HCT116 (cell line): ENCODE measurements around the gene PRPF6.

Experiments used
- CBX3 ChIP-seq: IDR thresholded peaks from 2 replicates; pipeline ENCODE4 v1.6.1; 2012; ENCODE audit warnings: low read depth
- EGR1 ChIP-seq: IDR thresholded peaks from 2 replicates; pipeline ENCODE4 v1.6.1; 2012; ENCODE audit warnings: low read depth
- EZH2phosphoT487 ChIP-seq: fragments of 200-600 bp; IDR thresholded peaks from 2 replicates; pipeline ENCODE4 v1.6.1; 2018; ENCODE audit warnings: antibody characterized with exemption, borderline replicate concordance
- POLR2A ChIP-seq: IDR thresholded peaks from 2 replicates; pipeline ENCODE4 v1.7.0; 2011; ENCODE audit warnings: borderline replicate concordance; ENCODE audit not compliant: insufficient read depth, insufficient read length; ENCODE audit errors: extremely low read depth
- POLR2AphosphoS5 ChIP-seq: IDR thresholded peaks from 2 replicates; pipeline ENCODE4 v1.6.1; 2011; ENCODE audit warnings: mild to moderate bottlenecking, low read depth, low read length, moderate library complexity
- SIN3A ChIP-seq: IDR thresholded peaks from 2 replicates; pipeline ENCODE4 v1.6.1; 2012; ENCODE audit warnings: low read depth
- SP1 ChIP-seq: IDR thresholded peaks from 2 replicates; pipeline ENCODE4 v1.6.1; 2012; ENCODE audit warnings: low read depth
- YY1 ChIP-seq: IDR thresholded peaks from 2 replicates; pipeline ENCODE4 v1.6.1; 2011; ENCODE audit warnings: low read length, low read depth, moderate library complexity, mild to moderate bottlenecking; ENCODE audit not compliant: insufficient replicate concordance; ENCODE audit errors: extremely low read depth
- ZFX ChIP-seq: fragments of 450-650 bp; IDR thresholded peaks from 2 replicates; pipeline ENCODE4 v1.6.1; 2017
- ZNF274 ChIP-seq: fragments of 200-500 bp; sonication (Bioruptor generic); IDR thresholded peaks from 2 replicates; pipeline ENCODE4 v1.6.1; 2014; ENCODE audit warnings: mild to moderate bottlenecking, low read depth, low read length, inconsistent platforms
- TF ChIP-seq, protein P1 (sequence below), 3 experiments: fragments of 200-600 bp in 1 of 3; sonication (generic) in 1 of 3; IDR thresholded peaks in 2 of 3; conservative IDR thresholded peaks in 1 of 3; 2 replicates each; pipeline ENCODE4 v1.5.1; 2012 to 2017; ENCODE audit warnings: low read depth in 2 of 3, low read length in 2 of 3, antibody characterized with exemption in 1 of 3, borderline replicate concordance in 1 of 3, control low read depth in 1 of 3, mild to moderate bottlenecking in 1 of 3, mixed read lengths in 1 of 3, mixed run types in 1 of 3, moderate library complexity in 1 of 3; ENCODE audit not compliant: insufficient read depth in 1 of 3
- TF ChIP-seq, protein P2 (sequence below): IDR thresholded peaks from 2 replicates; pipeline ENCODE4 v1.6.1; 2012
- TF ChIP-seq, protein P3 (sequence below): IDR thresholded peaks from 2 replicates; pipeline ENCODE4 v1.6.1; 2012

DNA sequence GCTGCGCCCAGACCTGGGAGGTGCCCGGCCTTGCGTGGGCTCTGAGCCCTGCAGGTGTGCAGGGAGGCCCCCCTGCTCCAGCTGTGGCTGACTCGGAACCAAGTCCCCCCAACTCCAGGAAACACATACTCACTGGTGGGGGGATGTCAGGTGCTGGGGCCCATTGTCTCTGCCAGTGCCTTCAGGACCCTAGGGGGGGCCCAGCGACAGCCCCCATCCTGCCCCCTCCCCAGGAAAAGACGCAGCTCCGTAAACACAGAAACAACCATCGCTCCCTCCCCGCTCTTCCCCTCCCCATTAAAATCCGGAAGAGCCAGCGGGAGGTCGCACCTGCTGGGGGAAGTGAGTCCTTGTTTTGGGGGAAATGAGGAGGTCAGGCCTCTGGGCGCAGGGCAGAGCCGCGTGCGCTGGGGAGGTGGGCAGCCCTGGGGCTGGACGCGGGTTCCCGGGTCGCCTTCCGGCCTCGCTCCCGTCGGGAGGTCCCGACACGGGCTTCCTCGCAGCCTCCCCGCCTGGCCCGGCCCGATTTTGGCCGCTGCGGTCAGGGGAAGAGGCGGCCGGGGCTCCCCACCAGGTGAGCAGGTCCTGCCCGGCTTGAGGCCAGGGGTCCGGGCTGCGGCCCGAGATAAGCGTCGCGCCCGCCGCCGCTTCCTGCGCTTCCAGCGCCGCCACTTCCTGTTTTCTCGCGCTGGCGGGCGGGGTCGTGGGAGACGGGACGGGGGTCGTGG, 61.3 kb downstream of the PRPF6 start:
- TF ChIP-seq, protein P1, sequence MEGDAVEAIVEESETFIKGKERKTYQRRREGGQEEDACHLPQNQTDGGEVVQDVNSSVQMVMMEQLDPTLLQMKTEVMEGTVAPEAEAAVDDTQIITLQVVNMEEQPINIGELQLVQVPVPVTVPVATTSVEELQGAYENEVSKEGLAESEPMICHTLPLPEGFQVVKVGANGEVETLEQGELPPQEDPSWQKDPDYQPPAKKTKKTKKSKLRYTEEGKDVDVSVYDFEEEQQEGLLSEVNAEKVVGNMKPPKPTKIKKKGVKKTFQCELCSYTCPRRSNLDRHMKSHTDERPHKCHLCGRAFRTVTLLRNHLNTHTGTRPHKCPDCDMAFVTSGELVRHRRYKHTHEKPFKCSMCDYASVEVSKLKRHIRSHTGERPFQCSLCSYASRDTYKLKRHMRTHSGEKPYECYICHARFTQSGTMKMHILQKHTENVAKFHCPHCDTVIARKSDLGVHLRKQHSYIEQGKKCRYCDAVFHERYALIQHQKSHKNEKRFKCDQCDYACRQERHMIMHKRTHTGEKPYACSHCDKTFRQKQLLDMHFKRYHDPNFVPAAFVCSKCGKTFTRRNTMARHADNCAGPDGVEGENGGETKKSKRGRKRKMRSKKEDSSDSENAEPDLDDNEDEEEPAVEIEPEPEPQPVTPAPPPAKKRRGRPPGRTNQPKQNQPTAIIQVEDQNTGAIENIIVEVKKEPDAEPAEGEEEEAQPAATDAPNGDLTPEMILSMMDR (IDR thresholded peaks at IDR 0.05 in 2 of 3, conservative IDR thresholded peaks at IDR 0.05 in 1 of 3; ENCODE audit: borderline replicate concordance in 1 of 3, insufficient read depth in 1 of 3, low read depth in 2 of 3, low read length in 2 of 3) = no peak
- TF ChIP-seq, protein P2, sequence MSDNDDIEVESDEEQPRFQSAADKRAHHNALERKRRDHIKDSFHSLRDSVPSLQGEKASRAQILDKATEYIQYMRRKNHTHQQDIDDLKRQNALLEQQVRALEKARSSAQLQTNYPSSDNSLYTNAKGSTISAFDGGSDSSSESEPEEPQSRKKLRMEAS = no peak
- TF ChIP-seq ZFX (no peak), EZH2phosphoT487 (no peak), POLR2AphosphoS5 (no peak), YY1 (no peak), EGR1 (no peak), SIN3A (no peak), POLR2A (no peak), ZNF274 (no peak), SP1 (no peak), CBX3 (no peak)
- TF ChIP-seq, protein P3, sequence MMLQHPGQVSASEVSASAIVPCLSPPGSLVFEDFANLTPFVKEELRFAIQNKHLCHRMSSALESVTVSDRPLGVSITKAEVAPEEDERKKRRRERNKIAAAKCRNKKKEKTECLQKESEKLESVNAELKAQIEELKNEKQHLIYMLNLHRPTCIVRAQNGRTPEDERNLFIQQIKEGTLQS = no peak
